Bronchial epithelial cell (primary cell): Measurements from ENCODE around the gene SH3RF2. TPM values are rescaled to one million over a fixed set of nuclear protein-coding genes. Genes with fewer than 3 reads are reported as not detected.
"Not testable (repeated sequence)": the region's sequence is repeated elsewhere in the genome, so short reads cannot be mapped to it uniquely, and the experiment has no call there.

ENCODE experiments used
- DNase-seq: peaks from one replicate; pipeline ENCODE4 v3.0.0-alpha.2; 2010; ENCODE audit warnings: low read depth
- FAIRE-seq: peaks from 2 replicates; lab custom pipeline; 2011; peaks lifted over from hg19 to GRCh38; lab: Jason Lieb, UNC
- H3K27me3 ChIP-seq: 2 replicates; pipeline ENCODE4 v1.5.1; 2011; ENCODE audit warnings: low read length; ENCODE audit not compliant: control insufficient read depth, insufficient read depth
- H3K36me3 ChIP-seq: 2 replicates; pipeline ENCODE4 v1.5.1; 2011; ENCODE audit warnings: low read length; ENCODE audit not compliant: control insufficient read depth, insufficient read depth
- H3K4me3 ChIP-seq: 2 replicates; pipeline ENCODE4 v1.5.1; 2011; ENCODE audit warnings: mild to moderate bottlenecking, low read depth, low read length, control low read depth
- CTCF ChIP-seq: IDR thresholded peaks from 2 replicates; pipeline ENCODE4 v1.5.1; 2011; ENCODE audit warnings: mild to moderate bottlenecking, moderate library complexity, low read length, control low read depth, inconsistent platforms; ENCODE audit not compliant: insufficient read depth, severe bottlenecking
- total RNA-seq: library from RNA; depleted of rRNA; stranded (reverse); fragments of >200 nt; gene quantifications from 2 replicates; pipeline ENCODE4 v1.2.1, GENCODE V29; 2014

SH3RF2 gene
- total RNA-seq: 3.7 and 6.3 TPM in 2 replicates

GRCh38 chr5:145936401-145937131 lies at the start of gene SH3RF2:
Gene SH3RF2 (plus strand): TSS chr5:145936578. CDS start chr5:145937929, 1,351 bp downstream.
- Histone ChIP-seq H3K27me3 (no peaks in the 10 kb centered on the region), H3K4me3 (peak within 1 kb of the TSS; percentile 66), H3K36me3 (peaks cover 2% of the 10 kb centered on the region)
- FAIRE-seq (no peak), DNase-seq (peak; percentile 79)
- TF ChIP-seq CTCF: no peak

- DNase-seq: peak; percentile 9
Observed at GRCh38 chr5:145887217-145887616, 49.2 kb upstream of the SH3RF2 start.

GRCh38 chr5:145887976-145888574 lies 48.3 kb upstream of the SH3RF2 start:
- H3K27me3 ChIP-seq: no peaks in the 10 kb centered on the region
- H3K36me3 ChIP-seq: no peaks in the 10 kb centered on the region
- TF ChIP-seq CTCF: peak; percentile 87
- DNase-seq (peak; percentile 64), FAIRE-seq (no peak)
- no peak overlapping the region for H3K4me3 ChIP-seq

More at GRCh38 chr5:145887217-145887616, 49.2 kb upstream of the SH3RF2 start:
- Histone ChIP-seq H3K4me3 (no peak overlapping the region), H3K27me3 (no peaks in the 10 kb centered on the region), H3K36me3 (no peaks in the 10 kb centered on the region)
- no peak for FAIRE-seq
- TF ChIP-seq CTCF: no peak

- no peak for FAIRE-seq
- Histone ChIP-seq H3K36me3 (no peaks in the 10 kb centered on the region), H3K27me3 (no peaks in the 10 kb centered on the region)
Observed at GRCh38 chr5:145889611-145890010, 46.8 kb upstream of the SH3RF2 start.

GRCh38 chr5:145891378-145891777 lies 45.0 kb upstream of the SH3RF2 start:
- not testable (repeated sequence) for DNase-seq, H3K4me3 ChIP-seq, H3K36me3 ChIP-seq, FAIRE-seq, H3K27me3 ChIP-seq

More at GRCh38 chr5:145889611-145890010, 46.8 kb upstream of the SH3RF2 start:
- DNase-seq: no peak
- H3K4me3 ChIP-seq: no peak overlapping the region
- no peak for TF ChIP-seq CTCF

- DNase-seq (no peak), FAIRE-seq (no peak)
- H3K27me3 ChIP-seq: no peaks in the 10 kb centered on the region
- no peak overlapping the region for H3K4me3 ChIP-seq
- no peak for TF ChIP-seq CTCF
- no peaks in the 10 kb centered on the region for H3K36me3 ChIP-seq
Observed at GRCh38 chr5:145898171-145898570, 38.2 kb upstream of the SH3RF2 start.
